HG03159 (cell line): ENCODE results near the gene TALDO1.
A peak's percentile ranks its signal among the peaks of the same experiment; 100 is the strongest.

Experiments used
- ATAC-seq: cut with Tn5 transposase; IDR thresholded peaks from one replicate; pipeline ENCODE4 v1.9.1; 2021; ENCODE audit warnings: mild to moderate bottlenecking, moderate library complexity; ENCODE audit not compliant: unreplicated experiment

The TALDO1 gene

GRCh38 chr11:747158-748006, at the start of gene TALDO1:
Gene TALDO1, plus strand, starts transcription at chr11:747464. Its CDS starts 18 bp downstream, at chr11:747482.
- ATAC-seq, result peak; percentile 84

GRCh38 chr11:697811-698311, 49.4 kb upstream of the TALDO1 start:
- no peak for ATAC-seq

GRCh38 chr11:698493-699115, 48.7 kb upstream of the TALDO1 start:
- ATAC-seq, result no peak

GRCh38 chr11:699116-699508, 48.2 kb upstream of the TALDO1 start:
- no peak for ATAC-seq

DNA sequence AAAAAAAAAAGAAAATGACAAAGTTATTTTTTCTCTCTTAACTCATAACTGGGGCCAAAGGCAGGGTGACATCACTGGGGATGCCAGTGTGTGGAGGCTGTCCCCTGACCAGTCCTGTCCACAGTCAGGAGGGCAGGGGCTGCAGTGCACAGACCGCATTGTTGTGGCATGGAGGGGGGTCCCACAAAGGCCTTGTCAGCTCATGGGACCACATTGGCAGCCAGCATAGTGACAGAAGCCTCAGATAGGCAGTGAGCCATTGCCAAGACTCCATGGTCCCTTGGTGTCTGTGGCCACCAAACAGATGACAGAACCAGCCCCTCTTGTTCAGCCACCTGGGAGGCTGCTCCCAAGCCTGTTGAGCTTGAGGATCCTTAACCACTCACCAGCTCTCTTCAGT, 47.5 kb upstream of the TALDO1 start:
- ATAC-seq, result no peak

DNA sequence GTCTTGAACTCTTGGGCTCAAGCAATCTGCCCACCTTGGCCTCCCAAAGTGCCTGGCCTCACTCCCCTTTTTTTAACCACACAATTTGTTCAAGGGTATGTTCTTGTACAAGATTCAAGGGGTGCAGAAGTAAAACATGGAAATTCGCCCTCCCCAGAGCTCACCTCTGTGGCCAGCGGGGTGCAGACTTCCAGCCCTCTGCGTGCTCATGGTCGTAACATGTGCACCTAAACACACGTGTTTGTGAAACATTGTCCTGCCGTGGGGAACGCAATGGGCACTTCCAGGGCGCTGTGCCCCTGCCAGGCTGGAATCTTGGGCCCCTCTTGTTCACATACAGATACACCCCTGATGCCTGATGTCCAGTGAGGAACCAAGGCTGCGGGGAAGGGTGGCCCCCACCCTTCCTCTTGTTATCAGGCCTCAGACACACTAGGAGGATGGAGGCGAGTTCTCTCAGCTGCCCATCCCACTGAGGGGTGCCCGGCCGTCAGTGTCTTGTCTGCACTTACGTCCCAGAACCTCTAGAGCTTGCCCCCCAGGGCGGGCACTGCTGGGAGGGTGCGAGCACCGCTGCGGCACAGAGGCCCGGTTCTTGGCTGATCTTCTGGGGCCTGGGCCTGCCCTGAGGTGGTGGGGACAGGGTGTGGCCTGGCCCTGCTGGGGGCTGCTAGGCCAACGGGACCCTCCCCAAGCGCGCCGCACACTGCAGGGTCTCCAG, 45.4 kb upstream of the TALDO1 start:
- no peak for ATAC-seq

GRCh38 chr11:702462-703461, 44.5 kb upstream of the TALDO1 start:
- ATAC-seq, result no peak

DNA sequence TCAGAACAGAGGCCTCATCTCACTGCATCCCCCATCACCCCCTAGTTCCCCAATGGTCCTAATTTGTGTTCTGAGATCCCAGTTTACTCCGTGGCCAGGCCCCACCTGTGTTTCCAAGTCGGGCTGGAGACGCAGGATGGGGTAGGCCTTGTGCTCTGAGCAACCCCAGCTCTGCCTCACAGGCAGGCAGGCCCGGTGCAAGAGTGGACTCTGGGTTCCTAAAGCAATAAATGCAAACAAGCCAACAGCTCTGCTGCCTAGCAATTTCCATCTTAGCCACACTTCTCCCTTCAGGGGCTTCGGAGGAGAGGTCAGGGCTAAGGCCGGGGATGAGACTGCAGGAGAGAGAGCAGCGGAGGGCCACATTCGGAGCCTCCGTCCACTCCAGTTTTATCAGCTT, 43.8 kb upstream of the TALDO1 start:
- no peak for ATAC-seq

GRCh38 chr11:704228-704674, 43.0 kb upstream of the TALDO1 start:
- ATAC-seq, result no peak

DNA sequence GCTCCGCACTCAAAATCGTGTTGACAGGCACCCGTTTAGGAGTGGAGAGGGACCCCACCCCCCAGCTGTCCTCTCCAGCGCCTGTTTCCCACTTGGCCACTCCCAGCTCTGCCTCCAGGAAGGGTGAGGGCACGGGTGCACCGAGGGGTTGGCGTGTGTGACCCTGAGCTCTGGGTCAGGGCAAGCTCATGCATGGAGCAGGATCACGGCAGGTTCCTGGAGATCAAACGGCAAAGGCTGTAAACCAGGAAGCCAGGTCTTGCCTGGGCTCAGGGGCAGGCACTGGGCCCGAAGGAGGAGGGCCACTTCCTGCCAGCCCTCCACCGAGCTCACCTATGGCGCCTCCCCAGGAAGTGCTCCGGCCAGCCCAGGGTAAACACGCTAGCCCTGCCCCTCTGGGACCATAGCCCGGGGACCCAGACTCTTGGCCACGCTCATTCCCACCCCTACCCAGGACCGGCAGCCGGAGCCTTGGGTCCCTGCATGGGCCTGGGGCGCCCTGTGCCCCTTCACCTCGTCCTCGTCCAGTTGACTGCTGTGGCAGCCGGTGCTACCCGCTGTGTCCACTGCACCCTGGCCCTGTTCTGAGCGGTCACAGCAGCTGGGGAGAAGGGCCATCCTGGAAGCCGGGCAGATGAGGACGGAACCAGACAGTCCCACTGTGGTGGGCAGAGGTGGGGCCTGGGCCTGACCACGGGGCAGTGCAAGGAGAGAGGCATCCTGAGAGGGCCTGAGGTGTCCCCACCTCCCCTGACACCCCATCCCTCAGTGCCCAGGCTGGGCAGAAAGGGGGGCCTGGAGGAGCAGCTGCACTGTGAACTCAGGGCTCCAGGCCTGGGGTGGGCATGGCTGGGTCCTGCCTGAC, 42.3 kb upstream of the TALDO1 start:
- ATAC-seq, result no peak

- ATAC-seq, result no peak
Observed at GRCh38 chr11:705646-706438, 41.4 kb upstream of the TALDO1 start, which contains the start of gene EPS8L2. Gene EPS8L2, plus strand, starts transcription at chr11:706231. Its CDS starts 3,177 bp downstream, at chr11:709408.

GRCh38 chr11:706439-706956, 40.8 kb upstream of the TALDO1 start:
- no peak for ATAC-seq

DNA sequence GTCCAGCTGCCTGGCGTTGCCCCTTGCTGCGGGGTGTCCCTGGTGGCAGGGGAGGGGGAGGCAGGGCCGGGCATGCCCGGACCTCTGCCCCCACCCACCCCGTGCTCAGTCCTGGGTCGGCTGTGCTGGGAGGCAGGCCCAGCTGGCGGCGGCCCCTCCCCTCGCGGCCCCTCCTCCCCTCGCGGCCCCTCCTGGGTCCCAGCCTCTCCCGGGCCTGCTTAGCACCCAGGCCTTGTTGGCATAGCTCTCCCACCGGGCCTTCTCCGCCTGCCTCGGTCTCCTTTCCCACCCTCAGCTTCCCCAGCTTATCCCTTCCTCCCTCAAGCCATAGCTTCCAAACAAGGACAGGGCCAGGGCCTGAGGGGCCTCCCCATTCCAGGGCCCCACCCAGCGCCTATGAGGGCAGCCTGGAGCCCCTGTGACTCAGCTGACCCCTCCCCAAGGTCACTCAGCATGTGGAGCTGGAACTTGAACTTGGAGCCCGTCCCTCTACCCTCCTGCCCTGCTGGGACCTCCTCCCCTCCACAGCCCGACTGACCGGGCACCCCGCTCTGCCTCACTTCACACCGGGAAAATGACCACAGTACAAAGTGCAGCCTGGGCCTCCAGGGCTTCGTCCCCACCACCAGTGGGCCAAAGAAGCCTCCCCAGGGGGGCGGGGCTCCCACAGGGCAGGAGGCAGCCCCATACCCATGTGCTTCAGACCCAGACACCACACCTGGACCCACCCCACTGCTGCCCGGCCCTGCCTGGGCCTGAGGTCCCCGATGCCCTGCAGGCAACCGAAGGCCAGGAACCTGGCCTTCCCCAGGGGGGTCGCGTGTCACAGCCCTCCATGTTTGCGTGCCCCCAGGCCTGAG, 40.1 kb upstream of the TALDO1 start:
- no peak for ATAC-seq

DNA sequence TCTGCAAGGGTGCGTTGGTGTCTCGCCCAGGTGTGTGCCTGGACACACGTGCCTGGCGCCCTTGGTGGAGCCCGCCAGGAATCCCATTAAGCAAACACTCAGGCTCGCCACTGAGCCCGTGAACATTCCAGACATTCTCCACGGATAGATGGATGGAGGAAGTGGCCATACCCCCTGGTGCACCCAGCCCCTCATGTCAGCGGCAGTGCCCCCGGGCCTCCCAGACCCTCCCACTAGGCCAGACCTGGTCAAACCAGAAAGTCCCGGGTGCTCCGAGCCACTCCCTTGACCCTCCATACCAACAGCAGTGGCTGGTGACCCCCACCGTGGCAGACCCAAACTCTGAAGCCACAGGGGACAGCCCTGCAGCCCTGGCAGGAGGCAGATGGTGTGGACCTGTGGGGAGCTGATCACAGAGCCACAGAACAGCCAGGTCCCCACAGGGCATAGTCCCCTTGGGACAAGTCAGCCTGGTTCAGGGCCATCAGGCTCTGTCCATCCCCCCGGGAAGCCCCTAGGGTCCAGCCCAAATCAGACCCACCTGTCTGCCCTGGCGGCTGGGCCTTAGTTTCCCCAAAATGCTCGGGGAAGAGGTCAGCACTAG, 39.3 kb upstream of the TALDO1 start:
- ATAC-seq, result no peak

DNA sequence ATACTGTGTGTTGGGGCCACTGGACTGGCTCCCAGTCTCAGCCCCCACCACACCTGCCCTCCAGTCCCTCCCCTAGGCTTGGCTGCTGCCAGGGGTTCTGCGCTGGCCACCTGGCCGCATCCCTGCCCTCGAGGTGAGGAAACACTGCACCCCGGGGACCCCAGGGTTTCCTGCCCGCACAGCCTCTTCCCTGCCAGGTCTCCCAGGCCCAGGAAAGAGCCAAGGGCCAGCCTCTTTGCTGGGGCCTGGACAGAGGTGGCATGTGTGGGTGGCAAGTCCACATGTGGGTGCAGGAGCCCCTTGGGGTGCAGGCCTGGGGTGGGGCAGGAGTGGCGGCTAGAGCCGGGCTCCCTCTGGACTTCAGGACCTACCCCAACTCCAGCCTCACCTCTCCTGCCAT, 38.8 kb upstream of the TALDO1 start:
- ATAC-seq, result no peak

DNA sequence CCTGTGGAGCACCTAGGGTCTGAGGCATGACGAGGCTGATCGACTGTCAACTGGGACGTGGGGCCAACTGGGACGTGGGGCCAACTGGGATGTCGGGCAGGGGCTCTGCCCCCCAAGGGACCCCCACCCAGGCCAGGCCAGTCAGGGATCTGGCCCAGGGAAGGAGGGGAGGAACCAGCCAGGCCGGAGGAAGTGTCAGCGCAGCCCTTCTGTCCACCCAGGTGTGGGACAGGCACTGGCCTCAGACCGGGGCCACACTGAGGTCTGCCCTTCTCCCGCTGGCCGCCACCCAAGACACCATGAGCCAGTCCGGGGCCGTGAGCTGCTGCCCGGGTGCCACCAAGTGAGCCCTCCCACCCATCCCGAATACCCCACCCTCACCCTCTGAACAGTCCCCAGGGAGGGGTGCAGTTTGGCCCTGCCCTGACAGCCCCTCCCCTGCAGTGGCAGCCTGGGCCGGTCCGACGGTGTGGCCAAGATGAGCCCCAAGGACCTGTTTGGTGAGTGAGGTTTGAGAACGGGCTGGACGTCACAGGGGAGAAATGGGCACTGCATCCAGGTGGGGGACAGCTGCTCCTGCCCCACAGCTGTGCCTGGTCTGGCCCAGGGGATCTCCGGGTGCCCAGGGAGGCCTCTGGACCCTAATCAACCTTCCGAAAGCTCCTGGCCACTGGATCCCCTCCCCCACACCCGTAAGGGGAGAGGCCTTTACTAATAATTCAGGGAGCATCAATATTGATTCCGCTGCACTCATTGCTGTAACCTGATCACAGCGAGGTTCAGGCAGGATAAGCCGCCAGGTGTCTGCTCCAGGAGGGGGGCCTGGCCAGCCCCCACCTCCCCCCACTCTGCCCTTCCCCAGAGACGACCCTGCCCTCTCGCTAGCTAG, 37.9 kb upstream of the TALDO1 start:
- no peak for ATAC-seq
